Endothelial cell of umbilical vein (primary cell): ENCODE data around the gene TTC27. TPM values are rescaled to one million over a fixed set of nuclear protein-coding genes. Genes with fewer than 3 reads are reported as not detected.

Experiments used
- BruUV-seq: library from RNA; stranded (reverse); fragments of 400-500 nt; replicated peaks from 2 replicates; lab custom pipeline; 2021; lab: Mats Ljungman, UMichigan
- CTCF ChIA-PET: fragments of 300-600, 350-600 bp; sonication (Branson Sonifier 250); formaldehyde crosslinking; loops from one replicate; lab custom pipeline; 2021; ENCODE audit warnings: antibody characterized with exemption, inconsistent platforms; lab: Charles Lee
- POLR2A ChIA-PET: fragments of 300-600, 350-600 bp; sonication (Branson Sonifier 250); formaldehyde crosslinking; loops from one replicate; lab custom pipeline; 2021; ENCODE audit warnings: antibody characterized with exemption, inconsistent platforms; lab: Charles Lee
- DNase-seq: peaks from one replicate; pipeline ENCODE4 v3.0.0-alpha.2; 2011; ENCODE audit warnings: low read depth, low spot score
- FAIRE-seq: peaks from 2 replicates; lab custom pipeline; 2011; peaks lifted over from hg19 to GRCh38; lab: Jason Lieb, UNC
- H2AFZ ChIP-seq: 2 replicates; pipeline ENCODE4 v1.6.0; 2012; ENCODE audit warnings: low read depth, low read length, control low read depth, inconsistent platforms
- H3K27ac ChIP-seq: 2 replicates; pipeline ENCODE4 v1.5.1; 2011; ENCODE audit warnings: low read depth, mild to moderate bottlenecking, control low read depth, low read length, moderate library complexity; ENCODE audit not compliant: insufficient read depth
- H3K27me3 ChIP-seq, 2 experiments: 2 replicates each; pipeline versions ENCODE4 v1.6.0 to v1.6.1; 2011; ENCODE audit warnings: low read length in 2 of 2, mixed read lengths in 1 of 2; ENCODE audit not compliant: control insufficient read depth in 2 of 2, insufficient read depth in 2 of 2
- H3K36me3 ChIP-seq, 2 experiments: 2 replicates in 1 of 2; 3 replicates in 1 of 2; pipeline ENCODE4 v1.5.1; 2011; ENCODE audit warnings: low read length in 2 of 2, mild to moderate bottlenecking in 1 of 2, moderate library complexity in 1 of 2; ENCODE audit not compliant: control insufficient read depth in 2 of 2, insufficient read depth in 2 of 2; ENCODE audit errors: extremely low read depth in 1 of 2
- H3K4me1 ChIP-seq: 3 replicates; pipeline ENCODE4 v1.5.1; 2011; ENCODE audit warnings: mild to moderate bottlenecking, low read length; ENCODE audit not compliant: control insufficient read depth, insufficient read depth; ENCODE audit errors: extremely low read depth
- H3K4me2 ChIP-seq: 2 replicates; pipeline ENCODE4 v1.6.1; 2011; ENCODE audit warnings: low read length, control low read depth, mixed read lengths; ENCODE audit not compliant: insufficient read depth
- H3K4me3 ChIP-seq, 3 experiments: fragments of 200-600 bp in 1 of 3; sonication (generic), shearing (Covaris generic) in 1 of 3; replicated peaks in 1 of 3; 2 replicates each; pipeline ENCODE4 v1.5.1; 2011 to 2016; ENCODE audit warnings: control low read depth in 3 of 3, low read length in 3 of 3, mild to moderate bottlenecking in 2 of 3, inconsistent platforms in 1 of 3, low read depth in 1 of 3, moderate library complexity in 1 of 3; ENCODE audit not compliant: insufficient read depth in 1 of 3
- H3K79me2 ChIP-seq: 2 replicates; pipeline ENCODE4 v1.6.0; 2012; ENCODE audit warnings: low read length, inconsistent platforms; ENCODE audit not compliant: control insufficient read depth, insufficient read depth
- H3K9ac ChIP-seq: replicated peaks from 2 replicates; pipeline ENCODE3; 2011; ENCODE audit warnings: low read length, control low read depth; ENCODE audit not compliant: insufficient read depth; ENCODE audit errors: extremely low read depth
- H3K9me1 ChIP-seq: replicated peaks from 3 replicates; pipeline ENCODE4 v1.6.0; 2011; ENCODE audit warnings: mild to moderate bottlenecking, low read length; ENCODE audit not compliant: control insufficient read depth, insufficient read depth; ENCODE audit errors: extremely low read depth
- H3K9me3 ChIP-seq: replicated peaks from 2 replicates; pipeline ENCODE4 v1.5.1; 2012; ENCODE audit warnings: low read length, inconsistent platforms; ENCODE audit not compliant: control insufficient read depth, insufficient read depth
- H4K20me1 ChIP-seq: replicated peaks from 2 replicates; pipeline ENCODE3; 2011; ENCODE audit warnings: mild to moderate bottlenecking, low read length; ENCODE audit not compliant: control insufficient read depth, insufficient read depth; ENCODE audit errors: extremely low read depth
- CTCF ChIP-seq, 2 donors: IDR thresholded peaks; 1 replicate in 1 of 2; 2 replicates in 1 of 2; pipeline ENCODE4 v1.5.1; 2011; ENCODE audit warnings: low read length in 2 of 2, mild to moderate bottlenecking in 2 of 2, moderate library complexity in 2 of 2, control low read depth in 1 of 2, inconsistent platforms in 1 of 2, low read depth in 1 of 2; ENCODE audit not compliant: insufficient read depth in 1 of 2; ENCODE audit errors: extremely low read depth in 1 of 2
- EZH2 ChIP-seq: IDR thresholded peaks from 2 replicates; pipeline ENCODE4 v1.6.1; 2012; ENCODE audit warnings: borderline replicate concordance, low read depth, mild to moderate bottlenecking, moderate library complexity, low read length, inconsistent platforms; ENCODE audit not compliant: severe bottlenecking
- FOS ChIP-seq: IDR thresholded peaks from 2 replicates; pipeline ENCODE4 v1.6.1; 2011; ENCODE audit warnings: mild to moderate bottlenecking, low read length, moderate library complexity, borderline replicate concordance; ENCODE audit not compliant: insufficient read depth
- GATA2 ChIP-seq: IDR thresholded peaks from 2 replicates; pipeline ENCODE4 v1.7.0; 2011; ENCODE audit warnings: low read depth, mild to moderate bottlenecking, moderate library complexity, mixed read lengths, low read length; ENCODE audit not compliant: insufficient read length, insufficient read depth
- JUN ChIP-seq: IDR thresholded peaks from 2 replicates; pipeline ENCODE4 v1.6.1; 2011; ENCODE audit warnings: borderline replicate concordance, low read depth; ENCODE audit not compliant: insufficient read length, insufficient read depth
- MAX ChIP-seq: IDR thresholded peaks from 2 replicates; pipeline ENCODE4 v1.6.1; 2011; ENCODE audit not compliant: insufficient read depth, insufficient read length
- MYC ChIP-seq: IDR thresholded peaks from one replicate; pipeline ENCODE4 v1.6.1; 2011; ENCODE audit warnings: mild to moderate bottlenecking, low read depth, low read length
- POLR2A ChIP-seq: IDR thresholded peaks from 2 replicates; pipeline ENCODE4 v1.6.1; 2012; ENCODE audit warnings: low read depth, mild to moderate bottlenecking, control low read depth, low read length
- POLR2AphosphoS5 ChIP-seq: IDR thresholded peaks from 2 replicates; pipeline ENCODE4 v1.6.1; 2012; ENCODE audit warnings: low read depth, mild to moderate bottlenecking, control low read depth, low read length, moderate library complexity; ENCODE audit not compliant: insufficient read depth
- dilution Hi-C: fragments of 300-500 bp; cut with MboI; formaldehyde crosslinking; loops from one replicate; pipeline ENCODE4 v1.15.0; 2019; ENCODE audit warnings: low sequenced_read_pairs; ENCODE audit not compliant: extremely low pct_ligation_motif_present
- intact Hi-C: fragments of 100-400 bp; cut with micrococcal nuclease; formaldehyde crosslinking; loops from one replicate; pipeline ENCODE4 v1.10.0; 2022
- polyA plus RNA-seq, 4 experiments: library from polyadenylated mRNA; depleted of rRNA in 3 of 4; stranded (reverse) in 3 of 4; unstranded in 1 of 4; fragments of >200 nt; gene quantifications; 2 replicates each; pipeline versions ENCODE4 v1.2.1 to v1.2.3, GENCODE V29; 2011 to 2012; ENCODE audit warnings: missing spikeins in 1 of 4
- total RNA-seq: library from RNA; stranded (reverse); gene quantifications from 2 replicates; pipeline ENCODE4 v1.2.3, GENCODE V29; 2021

The TTC27 gene
- total and polyA plus RNA-seq, 2 donors (not counting 3 experiments of a cell fraction or from before 2014, with no cell fraction given), result 16.3 to 20.1 TPM

- Histone ChIP-seq H3K36me3 (no peaks in the 10 kb centered on the region), H3K4me3 (no peak overlapping the region), H3K27ac (no peak overlapping the region), H3K79me2 (no peaks in the 10 kb centered on the region), H3K9me1 (no peaks in the 10 kb centered on the region), H3K4me1 (no peaks in the 10 kb centered on the region), H2AFZ (no peak overlapping the region), H3K9me3 (no peaks in the 10 kb centered on the region), H3K9ac (no peak overlapping the region), H4K20me1 (no peaks in the 10 kb centered on the region), H3K4me2 (no peak overlapping the region), H3K27me3 (no peaks in the 10 kb centered on the region)
- FAIRE-seq (no peak), DNase-seq (no peak)
- ChIA-PET POLR2A (interaction anchor here (0.6 kb wide), 1 partner anchor 661 kb away, joined by 5 read pairs; no protein-coding TSS in a partner anchor), CTCF (interaction anchor here (1.1 to 1.3 kb wide), 2 partner anchors 9 to 696 kb away, joined by 3 to 4 read pairs; no protein-coding TSS in a partner anchor)
- dilution Hi-C loops (no loop called here), intact Hi-C loops (no loop called here)
- no TSS peak for BruUV-seq
- TF ChIP-seq EZH2, result no peak
- TF ChIP-seq POLR2AphosphoS5, result no peak
- TF ChIP-seq POLR2A, result no peak
- TF ChIP-seq FOS, result no peak
- TF ChIP-seq MYC, result no peak
- no peak for TF ChIP-seq CTCF (IDR thresholded peaks at IDR 0.05; ENCODE audit: extremely low read depth in 1 of 2, insufficient read depth in 1 of 2, low read depth in 1 of 2, low read length in 2 of 2)
- TF ChIP-seq MAX, result no peak
- no peak for TF ChIP-seq GATA2
- TF ChIP-seq JUN, result no peak
Observed at GRCh38 chr2:32745191-32745590, 117.3 kb downstream of the TTC27 start.
